Mesenchymal stem cell (in vitro differentiated cells and primary cell): ENCODE results near the gene NSMCE3.

Source experiments
- DNase-seq: peaks from one replicate; pipeline ENCODE4 v3.0.0-alpha.2; 2013
- H2AFZ ChIP-seq: one replicate; pipeline ENCODE4 v1.6.1; 2013; ENCODE audit warnings: low read depth, mild to moderate bottlenecking, control low read depth, inconsistent platforms, low read length, moderate library complexity
- H2AK5ac ChIP-seq: 2 replicates; pipeline ENCODE4 v1.6.1; 2013; ENCODE audit warnings: low read length, moderate library complexity, mild to moderate bottlenecking, inconsistent platforms; ENCODE audit not compliant: severe bottlenecking
- H2BK120ac ChIP-seq: one replicate; pipeline ENCODE4 v1.6.1; 2013; ENCODE audit warnings: low read depth, mild to moderate bottlenecking, inconsistent platforms, low read length, moderate library complexity
- H2BK12ac ChIP-seq, 2 experiments: one replicate each; pipeline ENCODE4 v1.6.1; 2013; ENCODE audit warnings: inconsistent platforms in 2 of 2, low read length in 2 of 2, mild to moderate bottlenecking in 2 of 2, moderate library complexity in 2 of 2, control low read depth in 1 of 2
- H2BK15ac ChIP-seq: one replicate; pipeline ENCODE4 v1.6.1; 2013; ENCODE audit warnings: mild to moderate bottlenecking, low read depth, inconsistent platforms; ENCODE audit not compliant: poor library complexity, severe bottlenecking
- H2BK5ac ChIP-seq: 2 replicates; pipeline ENCODE4 v1.6.1; 2013; ENCODE audit warnings: low read depth, mild to moderate bottlenecking, low read length, control low read depth, inconsistent platforms; ENCODE audit not compliant: poor library complexity, severe bottlenecking
- H3K14ac ChIP-seq, 2 experiments: one replicate each; pipeline ENCODE4 v1.6.1; 2013; ENCODE audit warnings: inconsistent platforms in 2 of 2, low read length in 2 of 2, control low read depth in 1 of 2, mild to moderate bottlenecking in 1 of 2, moderate library complexity in 1 of 2
- H3K18ac ChIP-seq, 2 experiments: one replicate each; pipeline ENCODE4 v1.6.1; 2013; ENCODE audit warnings: inconsistent platforms in 2 of 2, low read length in 2 of 2, control low read depth in 1 of 2, low read depth in 1 of 2, mild to moderate bottlenecking in 1 of 2
- H3K23ac ChIP-seq, 2 experiments: one replicate each; pipeline ENCODE4 v1.6.1; 2013; ENCODE audit warnings: inconsistent platforms in 2 of 2, low read length in 2 of 2, mild to moderate bottlenecking in 2 of 2, moderate library complexity in 2 of 2, control low read depth in 1 of 2
- H3K27ac ChIP-seq: 2 replicates; pipeline ENCODE4 v1.5.1; 2013; ENCODE audit warnings: mild to moderate bottlenecking, moderate library complexity, low read length, control low read depth, inconsistent platforms; ENCODE audit not compliant: poor library complexity, severe bottlenecking
- H3K27me3 ChIP-seq, 2 experiments: 2 replicates each; pipeline versions ENCODE4 v1.6.1 to v1.7.0; 2013; ENCODE audit warnings: low read length in 2 of 2, mild to moderate bottlenecking in 2 of 2, moderate library complexity in 2 of 2, control low read depth in 1 of 2, inconsistent platforms in 1 of 2; ENCODE audit not compliant: control insufficient read depth in 1 of 2, insufficient read depth in 1 of 2
- H3K36me3 ChIP-seq, 2 experiments: 2 replicates each; pipeline versions ENCODE4 v1.6.1 to v1.7.0; 2013; ENCODE audit warnings: low read length in 2 of 2, control low read depth in 1 of 2, inconsistent platforms in 1 of 2, low read depth in 1 of 2, mild to moderate bottlenecking in 1 of 2; ENCODE audit not compliant: insufficient read depth in 2 of 2, control insufficient read depth in 1 of 2
- H3K4ac ChIP-seq, 2 experiments: one replicate each; pipeline ENCODE4 v1.6.1; 2013; ENCODE audit warnings: inconsistent platforms in 2 of 2, low read length in 2 of 2, mild to moderate bottlenecking in 2 of 2, moderate library complexity in 2 of 2, control low read depth in 1 of 2, low read depth in 1 of 2
- H3K4me1 ChIP-seq: 2 replicates; pipeline ENCODE4 v1.6.1; 2013; ENCODE audit warnings: low read depth, low read length, control low read depth; ENCODE audit not compliant: control insufficient read depth, insufficient read depth
- H3K4me2 ChIP-seq: 2 replicates; pipeline ENCODE4 v1.6.1; 2013; ENCODE audit warnings: low read length, mild to moderate bottlenecking, inconsistent platforms; ENCODE audit not compliant: poor library complexity, severe bottlenecking
- H3K4me3 ChIP-seq, 2 experiments: 2 replicates each; pipeline versions ENCODE4 v1.5.1 to v1.7.0; 2013; ENCODE audit warnings: low read length in 2 of 2, mild to moderate bottlenecking in 2 of 2, control low read depth in 1 of 2, low read depth in 1 of 2; ENCODE audit not compliant: insufficient read depth in 1 of 2
- H3K79me1 ChIP-seq: replicated peaks from 2 replicates; pipeline ENCODE4 v1.6.1; 2013; ENCODE audit warnings: mild to moderate bottlenecking, control low read depth, low read length, inconsistent platforms; ENCODE audit not compliant: poor library complexity, severe bottlenecking
- H3K9ac ChIP-seq: 2 replicates; pipeline ENCODE4 v1.7.0; 2013; ENCODE audit warnings: mild to moderate bottlenecking, low read length, moderate library complexity
- H3K9me3 ChIP-seq: 2 replicates; pipeline ENCODE4 v1.7.0; 2013; ENCODE audit warnings: mild to moderate bottlenecking, low read length; ENCODE audit not compliant: control insufficient read depth
- H4K8ac ChIP-seq: one replicate; pipeline ENCODE4 v1.6.1; 2013; ENCODE audit warnings: inconsistent platforms, mild to moderate bottlenecking, low read length, moderate library complexity
- H4K91ac ChIP-seq: one replicate; pipeline ENCODE4 v1.6.1; 2013; ENCODE audit warnings: mild to moderate bottlenecking, low read length, inconsistent platforms
- WGBS: methylation state at CpG from one replicate; pipeline ENCODE4 v1.1.7; 2013; ENCODE audit warnings: mixed read lengths; 5-methylcytosine and 5-hydroxymethylcytosine counted together

Gene NSMCE3

DNA sequence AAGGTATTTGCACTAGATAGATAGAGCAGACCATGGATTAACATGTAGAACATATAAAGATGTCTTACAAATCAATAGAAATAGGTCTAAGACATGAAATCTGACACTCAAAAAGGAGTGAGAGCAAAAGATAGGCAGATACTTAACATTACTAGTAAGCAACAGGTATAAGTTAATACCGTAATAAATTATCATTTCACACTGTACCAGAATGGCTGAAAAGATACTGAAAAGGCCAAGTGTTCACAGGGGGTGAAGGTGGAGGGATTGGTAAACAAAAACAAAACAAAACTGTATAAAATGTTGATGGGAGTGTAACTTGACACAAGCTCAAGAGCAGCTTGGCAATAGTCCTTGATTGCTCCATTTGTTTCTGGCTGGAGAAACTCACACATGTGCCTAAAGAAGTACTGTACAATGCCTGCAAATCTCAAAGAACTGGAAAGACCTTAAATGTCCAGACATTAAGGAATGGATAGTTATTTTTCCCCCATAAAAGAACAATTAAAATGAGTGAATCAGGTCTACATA lies 3.5 kb downstream of the NSMCE3 start:
- no peak overlapping the region for H2AK5ac ChIP-seq
- H3K27ac ChIP-seq = no peak overlapping the region
- peaks cover 4% of the 10 kb centered on the region for H3K4me1 ChIP-seq
- no peak overlapping the region for H4K91ac ChIP-seq
- no peak overlapping the region for H3K4ac ChIP-seq
- no peak overlapping the region for H3K4me3 ChIP-seq
- no peak overlapping the region for H2AFZ ChIP-seq
- H3K14ac ChIP-seq = no peak overlapping the region
- H2BK120ac ChIP-seq = no peak overlapping the region
- no peak overlapping the region for H3K23ac ChIP-seq
- no peaks in the 10 kb centered on the region for H3K36me3 ChIP-seq
- no peak for DNase-seq
- no peak overlapping the region for H2BK5ac ChIP-seq
- H2BK15ac ChIP-seq = no peak overlapping the region
- H3K4me2 ChIP-seq = no peak overlapping the region
- H3K79me1 ChIP-seq = peaks cover 8% of the 10 kb centered on the region
- H3K18ac ChIP-seq = no peak overlapping the region
- H3K27me3 ChIP-seq = no peaks in the 10 kb centered on the region
- no peak overlapping the region for H4K8ac ChIP-seq
- 100% methylated on average over 1 of the region's 1 CpG for WGBS
- H3K9me3 ChIP-seq = no peaks in the 10 kb centered on the region
- H2BK12ac ChIP-seq = no peak overlapping the region
- H3K9ac ChIP-seq = no peak overlapping the region

GRCh38 chr15:29263289-29263688 lies 6.3 kb downstream of the NSMCE3 start:
- WGBS = 92% methylated on average over 2 of the region's 3 CpGs
- Histone ChIP-seq H3K27me3 (no peaks in the 10 kb centered on the region), H2BK15ac (no peak overlapping the region)

DNA sequence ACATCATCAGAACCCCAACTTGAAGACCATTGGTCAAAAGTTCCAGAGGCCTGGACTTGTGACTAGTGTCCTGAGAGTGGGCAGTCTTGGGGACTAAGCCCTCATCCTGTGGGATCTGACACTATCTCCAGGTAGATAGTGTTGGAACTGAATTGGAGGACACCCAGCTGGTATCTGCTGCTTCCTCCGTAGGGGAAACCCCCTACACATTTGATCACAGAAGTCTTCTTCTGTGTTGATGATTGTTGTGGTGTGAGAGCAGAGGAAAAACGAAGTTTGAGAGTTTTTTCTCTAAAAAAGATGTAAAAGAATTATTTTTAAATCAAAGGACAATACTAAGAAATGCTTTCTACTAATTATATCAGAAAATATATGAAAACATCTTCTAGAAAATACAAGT lies 6.9 kb downstream of the NSMCE3 start:
- Histone ChIP-seq H3K36me3 (no peaks in the 10 kb centered on the region), H2BK120ac (no peak overlapping the region), H3K9ac (no peak overlapping the region), H4K91ac (no peak overlapping the region), H3K27ac (no peak overlapping the region), H2AFZ (no peak overlapping the region), H3K4me1 (no peaks in the 10 kb centered on the region), H3K9me3 (peaks cover 3% of the 10 kb centered on the region), H3K4me3 (no peak overlapping the region), H3K27me3 (no peaks in the 10 kb centered on the region), H3K18ac (no peak overlapping the region), H3K79me1 (peaks cover 5% of the 10 kb centered on the region), H3K23ac (no peak overlapping the region), H3K14ac (no peak overlapping the region), H2AK5ac (no peak overlapping the region), H2BK5ac (no peak overlapping the region), H2BK12ac (no peak overlapping the region), H4K8ac (no peak overlapping the region), H2BK15ac (no peak overlapping the region), H3K4me2 (no peak overlapping the region), H3K4ac (no peak overlapping the region)
- no CpG with 5 or more reads among the region's 2 CpGs for WGBS
- no peak for DNase-seq

More at GRCh38 chr15:29263289-29263688, 6.3 kb downstream of the NSMCE3 start:
- Histone ChIP-seq H4K91ac (no peak overlapping the region), H3K4me2 (no peak overlapping the region), H3K14ac (no peak overlapping the region), H2AK5ac (no peak overlapping the region), H3K9me3 (peaks cover 3% of the 10 kb centered on the region), H2BK120ac (no peak overlapping the region), H3K4ac (no peak overlapping the region), H4K8ac (no peak overlapping the region), H2AFZ (no peak overlapping the region), H2BK5ac (no peak overlapping the region), H3K36me3 (no peaks in the 10 kb centered on the region), H3K9ac (no peak overlapping the region), H2BK12ac (no peak overlapping the region), H3K79me1 (peaks cover 5% of the 10 kb centered on the region), H3K18ac (no peak overlapping the region), H3K4me1 (no peaks in the 10 kb centered on the region), H3K4me3 (no peak overlapping the region), H3K23ac (no peak overlapping the region), H3K27ac (no peak overlapping the region)
- no peak for DNase-seq

DNA sequence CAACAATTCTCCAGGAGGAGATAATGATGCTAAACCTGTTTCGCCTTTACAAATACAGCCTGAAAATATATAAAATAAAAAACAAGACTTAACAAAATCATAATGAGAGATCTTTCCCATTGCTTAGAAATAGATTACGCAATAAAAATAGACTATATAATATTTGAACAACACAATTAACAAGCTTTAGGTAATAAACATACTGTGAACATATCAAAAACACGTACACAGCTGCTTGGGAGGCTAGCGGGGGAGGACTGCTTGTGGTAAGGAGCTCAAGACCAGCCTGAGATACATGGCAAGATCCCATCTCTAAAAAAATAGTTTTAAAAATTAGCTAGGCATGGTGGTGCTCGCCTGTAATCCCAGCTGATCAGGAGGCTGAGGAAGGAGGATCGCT lies 8.7 kb downstream of the NSMCE3 start:
- no peaks in the 10 kb centered on the region for H3K36me3 ChIP-seq
- no peaks in the 10 kb centered on the region for H3K4me1 ChIP-seq
- no peak for DNase-seq
- H3K9ac ChIP-seq = no peak overlapping the region
- no peak overlapping the region for H2AFZ ChIP-seq
- H3K23ac ChIP-seq = no peak overlapping the region
- no peaks in the 10 kb centered on the region for H3K27me3 ChIP-seq
- no peak overlapping the region for H2AK5ac ChIP-seq
- no peak overlapping the region for H3K18ac ChIP-seq
- H2BK15ac ChIP-seq = no peak overlapping the region
- H3K27ac ChIP-seq = no peak overlapping the region
- H2BK5ac ChIP-seq = no peak overlapping the region
- peaks cover 3% of the 10 kb centered on the region for H3K9me3 ChIP-seq
- H3K79me1 ChIP-seq = no peaks in the 10 kb centered on the region
- H2BK12ac ChIP-seq = no peak overlapping the region
- no peak overlapping the region for H2BK120ac ChIP-seq
- H3K4me3 ChIP-seq = no peak overlapping the region
- 84% methylated on average over 4 of the region's 6 CpGs for WGBS
- no peak overlapping the region for H3K4me2 ChIP-seq
- no peak overlapping the region for H3K4ac ChIP-seq
- no peak overlapping the region for H4K91ac ChIP-seq
- no peak overlapping the region for H4K8ac ChIP-seq
- no peak overlapping the region for H3K14ac ChIP-seq
